HG03460 (cell line): Measurements from ENCODE around the gene UGDH.
"Not testable (repeated sequence)": the region's sequence is repeated elsewhere in the genome, so short reads cannot be mapped to it uniquely, and the experiment has no call there.

Source experiments
- ATAC-seq: cut with Tn5 transposase; IDR thresholded peaks from one replicate; pipeline ENCODE4 v1.9.1; 2021; ENCODE audit not compliant: unreplicated experiment

Gene UGDH

GRCh38 chr4:39527296-39528060 is at the start of gene UGDH:
Gene UGDH (minus strand): TSS chr4:39527439. CDS start chr4:39521512, 5,927 bp downstream.
- ATAC-seq = peak; percentile 96

GRCh38 chr4:39574946-39575345 is 47.7 kb upstream of the UGDH start:
- no peak for ATAC-seq

GRCh38 chr4:39571504-39571903 is 44.3 kb upstream of the UGDH start:
- ATAC-seq = no peak

- ATAC-seq = no peak
Measured at GRCh38 chr4:39571054-39571453, 43.8 kb upstream of the UGDH start.

GRCh38 chr4:39569209-39569608 is 42.0 kb upstream of the UGDH start:
- no peak for ATAC-seq

- no peak for ATAC-seq
Measured at GRCh38 chr4:39568805-39569204, 41.6 kb upstream of the UGDH start.

- ATAC-seq = no peak
Measured at GRCh38 chr4:39565878-39566600, 38.8 kb upstream of the UGDH start.

- ATAC-seq = no peak
Measured at GRCh38 chr4:39563346-39563847, 36.2 kb upstream of the UGDH start.

GRCh38 chr4:39562792-39563191 is 35.6 kb upstream of the UGDH start:
- ATAC-seq = no peak

GRCh38 chr4:39559626-39560025 is 32.4 kb upstream of the UGDH start:
- ATAC-seq = no peak

GRCh38 chr4:39555472-39555871 is 28.2 kb upstream of the UGDH start:
- ATAC-seq = no peak

GRCh38 chr4:39548425-39549067 is 21.3 kb upstream of the UGDH start:
- no peak for ATAC-seq

GRCh38 chr4:39544580-39545315 is 17.5 kb upstream of the UGDH start:
- no peak for ATAC-seq

GRCh38 chr4:39544080-39544479 is 16.8 kb upstream of the UGDH start:
- not testable (repeated sequence) for ATAC-seq

GRCh38 chr4:39543034-39543433 is 15.8 kb upstream of the UGDH start:
- no peak for ATAC-seq

- no peak for ATAC-seq
Measured at GRCh38 chr4:39542611-39543012, 15.4 kb upstream of the UGDH start.

- ATAC-seq = no peak
Measured at GRCh38 chr4:39541987-39542610, 14.9 kb upstream of the UGDH start.

GRCh38 chr4:39539089-39539611 is 11.9 kb upstream of the UGDH start:
- ATAC-seq = no peak

GRCh38 chr4:39533541-39533940 is 6.3 kb upstream of the UGDH start:
- ATAC-seq = no peak

GRCh38 chr4:39532237-39532636 is 5.0 kb upstream of the UGDH start:
- not testable (repeated sequence) for ATAC-seq
